Lung (tissue), 12 donors: ENCODE results near the gene PPP1R3F. TPM values are rescaled to one million over a fixed set of nuclear protein-coding genes. Genes with fewer than 3 reads are reported as not detected.
"Not testable (repeated sequence)": the region's sequence is repeated elsewhere in the genome, so short reads cannot be mapped to it uniquely, and the experiment has no call there.

ENCODE experiments used
- ATAC-seq: fragments of 200-7000 bp; cut with Tn5 transposase; one replicate; pipeline ENCODE4 v1.9.1; 2020; ENCODE audit warnings: moderate number of reproducible peaks; ENCODE audit not compliant: insufficient read depth, low FRiP score
- DNase-seq, 3 donors: peaks; one replicate each; pipeline ENCODE4 v3.0.0-alpha.2; 2013 to 2017
- H3K27ac ChIP-seq, 2 donors: one replicate each; pipeline ENCODE4 v1.5.1; 2013; ENCODE audit warnings: mild to moderate bottlenecking in 2 of 2, moderate library complexity in 2 of 2, control low read depth in 1 of 2, inconsistent platforms in 1 of 2, low read depth in 1 of 2, low read length in 1 of 2
- H3K27me3 ChIP-seq, 3 donors: one replicate each; pipeline ENCODE4 v1.5.1; 2013; ENCODE audit warnings: low read length in 2 of 3; ENCODE audit not compliant: control insufficient read depth in 3 of 3, insufficient read depth in 3 of 3
- H3K36me3 ChIP-seq, 4 donors: one replicate each; pipeline ENCODE4 v1.5.1; 2013; ENCODE audit warnings: low read length in 4 of 4, mild to moderate bottlenecking in 1 of 4, moderate library complexity in 1 of 4; ENCODE audit not compliant: control insufficient read depth in 4 of 4, insufficient read depth in 4 of 4
- H3K4me1 ChIP-seq, 5 donors: one replicate each; pipeline ENCODE4 v1.5.1; 2013; ENCODE audit warnings: low read length in 5 of 5, mild to moderate bottlenecking in 2 of 5, moderate library complexity in 1 of 5; ENCODE audit not compliant: control insufficient read depth in 5 of 5, insufficient read depth in 5 of 5
- H3K4me3 ChIP-seq: one replicate; pipeline ENCODE4 v1.5.1; 2013; ENCODE audit warnings: mild to moderate bottlenecking, control low read depth, moderate library complexity
- H3K9ac ChIP-seq, 2 donors: one replicate each; pipeline ENCODE4 v1.5.1; 2013; ENCODE audit warnings: low read length in 2 of 2, control low read depth in 1 of 2; ENCODE audit not compliant: insufficient read depth in 1 of 2
- H3K9me3 ChIP-seq, 4 donors: one replicate each; pipeline ENCODE4 v1.5.1; 2013; ENCODE audit warnings: low read length in 3 of 4, mild to moderate bottlenecking in 1 of 4, moderate library complexity in 1 of 4; ENCODE audit not compliant: control insufficient read depth in 4 of 4, insufficient read depth in 3 of 4
- WGBS, 2 donors: extraction: QIAGEN DNeasy Blood & Tissue Kit; methylation state at CpG; one replicate each; pipeline ENCODE4 v1.1.7; 2013; 5-methylcytosine and 5-hydroxymethylcytosine counted together
- polyA plus RNA-seq, 2 donors: library from polyadenylated mRNA; stranded (reverse); fragments of 200-250 nt; gene quantifications; one replicate each; pipeline ENCODE4 v1.2.1, GENCODE V29; 2013
- total RNA-seq, 2 donors: library from RNA; depleted of rRNA in 1 of 2; stranded (reverse); fragments of >200 nt in 1 of 2; gene quantifications; one replicate each; pipeline ENCODE4 v1.2.1, GENCODE V29; 2014 to 2021
- TF ChIP-seq, protein P1 (sequence below): IDR thresholded peaks from 2 replicates; pipeline ENCODE4 v1.5.1; 2012; ENCODE audit warnings: mild to moderate bottlenecking; ENCODE audit errors: control extremely low read depth, extremely low read depth
- donor health status: control.
- donor health status: control.
- donor health status: Bipolar disorder and iron deficiency.
- donor health status: healthy.
- donor health status: DM: yes; HTN: yes; CAD: no.

PPP1R3F gene
- total and polyA plus RNA-seq, 4 donors: 2.0 to 7.6 (median 4.4) TPM

DNA sequence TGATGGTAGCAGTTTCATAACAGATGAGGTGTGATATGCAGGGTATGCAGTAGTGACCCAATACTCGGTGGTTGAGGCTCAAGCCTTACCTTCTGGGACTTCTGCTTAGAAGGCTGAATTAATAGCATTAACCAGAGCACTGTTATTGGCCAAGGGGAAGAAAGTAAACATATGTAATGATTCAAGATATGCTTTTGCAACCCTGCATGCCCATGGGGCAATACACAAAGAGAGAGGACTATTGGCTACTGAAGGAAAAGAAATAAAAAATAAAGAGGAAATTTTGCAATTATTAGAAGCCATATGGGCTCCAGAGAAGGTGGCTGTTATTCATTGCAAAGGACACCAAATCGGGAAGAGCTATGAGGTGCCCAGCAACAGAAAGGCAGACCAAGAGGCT lies 42.6 kb downstream of the PPP1R3F start:
- no peak overlapping the region for H3K4me3 ChIP-seq
- ATAC-seq (no peak), DNase-seq (no peak)
- peaks cover 0 to 3% (median 0%) of the 10 kb centered on the region in 3 donors for H3K27me3 ChIP-seq
- peaks cover 0 to 2% (median 0%) of the 10 kb centered on the region in 5 donors for H3K4me1 ChIP-seq
- TF ChIP-seq, protein P1, sequence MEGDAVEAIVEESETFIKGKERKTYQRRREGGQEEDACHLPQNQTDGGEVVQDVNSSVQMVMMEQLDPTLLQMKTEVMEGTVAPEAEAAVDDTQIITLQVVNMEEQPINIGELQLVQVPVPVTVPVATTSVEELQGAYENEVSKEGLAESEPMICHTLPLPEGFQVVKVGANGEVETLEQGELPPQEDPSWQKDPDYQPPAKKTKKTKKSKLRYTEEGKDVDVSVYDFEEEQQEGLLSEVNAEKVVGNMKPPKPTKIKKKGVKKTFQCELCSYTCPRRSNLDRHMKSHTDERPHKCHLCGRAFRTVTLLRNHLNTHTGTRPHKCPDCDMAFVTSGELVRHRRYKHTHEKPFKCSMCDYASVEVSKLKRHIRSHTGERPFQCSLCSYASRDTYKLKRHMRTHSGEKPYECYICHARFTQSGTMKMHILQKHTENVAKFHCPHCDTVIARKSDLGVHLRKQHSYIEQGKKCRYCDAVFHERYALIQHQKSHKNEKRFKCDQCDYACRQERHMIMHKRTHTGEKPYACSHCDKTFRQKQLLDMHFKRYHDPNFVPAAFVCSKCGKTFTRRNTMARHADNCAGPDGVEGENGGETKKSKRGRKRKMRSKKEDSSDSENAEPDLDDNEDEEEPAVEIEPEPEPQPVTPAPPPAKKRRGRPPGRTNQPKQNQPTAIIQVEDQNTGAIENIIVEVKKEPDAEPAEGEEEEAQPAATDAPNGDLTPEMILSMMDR: no peak
- no peak overlapping the region for H3K27ac ChIP-seq
- H3K9ac ChIP-seq: no peak overlapping the region
- no peaks in the 10 kb centered on the region for H3K36me3 ChIP-seq
- no peaks in the 10 kb centered on the region for H3K9me3 ChIP-seq
- WGBS, 2 donors: 18 to 56% methylated on average over 2 of the region's 2 CpGs

DNA sequence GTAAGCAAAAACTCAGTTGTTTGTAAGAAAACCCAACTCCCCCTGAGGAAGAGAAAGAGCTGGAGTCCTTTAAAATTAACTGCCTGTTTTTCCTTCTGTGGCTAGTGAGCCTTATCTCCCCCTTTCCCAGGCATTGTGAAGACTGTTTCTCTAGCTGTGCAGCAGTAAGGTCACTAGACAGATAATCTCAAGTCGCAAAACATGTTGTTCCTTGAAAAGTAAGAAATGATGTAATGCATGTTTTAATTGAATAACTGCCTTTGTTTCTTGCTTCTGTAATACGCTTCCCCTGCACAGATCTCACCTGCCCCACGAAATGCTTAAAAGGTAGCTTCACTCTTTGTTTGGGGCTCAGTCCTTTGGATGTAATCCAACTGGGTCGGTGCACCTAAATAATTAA lies 46.5 kb downstream of the PPP1R3F start:
- no peak overlapping the region for H3K9ac ChIP-seq
- H3K36me3 ChIP-seq: no peaks in the 10 kb centered on the region
- no peak overlapping the region for H3K27ac ChIP-seq
- no peak for DNase-seq
- no peak for ATAC-seq
- TF ChIP-seq, protein P1: no peak
- no peaks in the 10 kb centered on the region for H3K9me3 ChIP-seq
- 60 to 82% methylated on average over 4 of the region's 4 CpGs for WGBS, 2 donors
- no peaks in the 10 kb centered on the region for H3K4me1 ChIP-seq
- no peak overlapping the region for H3K4me3 ChIP-seq
- H3K27me3 ChIP-seq: peaks cover 0 to 3% (median 0%) of the 10 kb centered on the region in 3 donors

DNA sequence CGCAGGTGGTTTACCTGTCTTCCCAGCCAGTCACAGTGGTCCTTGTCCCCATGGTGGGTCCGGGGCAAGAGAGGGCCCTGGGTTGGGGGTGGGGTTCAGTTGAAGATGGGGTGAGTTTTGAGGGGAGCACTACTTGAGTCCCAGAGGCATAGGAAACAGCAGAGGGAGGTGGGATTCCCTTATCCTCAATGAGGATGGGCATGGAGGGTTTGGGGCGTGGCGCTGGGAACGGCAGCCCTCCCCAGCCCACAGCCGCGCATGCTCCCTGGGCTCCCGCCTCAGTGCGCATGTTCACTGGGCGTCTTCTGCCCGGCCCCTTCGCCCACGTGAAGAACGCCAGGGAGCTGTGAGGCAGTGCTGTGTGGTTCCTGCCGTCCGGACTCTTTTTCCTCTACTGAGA lies 52.1 kb downstream of the PPP1R3F start, which contains the start of gene GAGE12J:
GAGE12J (plus strand) TSS at position 301 of the 400 bp plus-strand sequence. CDS start 1,157 bp downstream, outside the sequence.
- not testable (repeated sequence) for H3K36me3 ChIP-seq, H3K9me3 ChIP-seq, H3K9ac ChIP-seq, H3K4me1 ChIP-seq, H3K4me3 ChIP-seq, DNase-seq, H3K27me3 ChIP-seq, ATAC-seq, H3K27ac ChIP-seq
- 90% methylated on average over 2 of the region's 16 CpGs; no CpG with 5 or more reads in 1 of the 2 donors for whole genome bisulfite sequencing, 2 donors

DNA sequence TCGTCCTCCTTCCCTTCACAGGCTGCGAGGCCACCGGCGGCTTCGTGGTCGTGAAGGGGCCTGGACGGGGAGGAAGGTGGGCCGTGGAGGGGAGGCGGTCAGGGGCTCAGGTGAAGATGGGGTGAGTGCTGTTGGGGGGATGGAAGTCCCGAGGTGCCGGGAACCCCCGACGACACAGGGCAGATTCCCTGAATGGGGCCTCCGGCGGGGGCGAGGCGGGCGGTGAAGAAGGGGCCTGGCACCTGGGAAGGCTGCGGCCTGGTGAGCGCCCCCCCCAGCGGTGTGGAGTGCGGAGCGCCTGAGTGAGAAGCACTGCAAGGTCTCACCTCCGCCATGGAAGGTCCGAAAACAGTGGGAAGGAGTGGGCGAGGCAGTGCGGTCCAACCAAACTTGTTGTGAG lies 52.7 kb downstream of the PPP1R3F start:
- WGBS, 2 donors: no CpG with 5 or more reads among the region's 27 CpGs
- H3K4me3 ChIP-seq, DNase-seq, H3K4me1 ChIP-seq, H3K36me3 ChIP-seq, H3K27ac ChIP-seq, H3K9me3 ChIP-seq, ATAC-seq, H3K9ac ChIP-seq, H3K27me3 ChIP-seq: not testable (repeated sequence)

DNA sequence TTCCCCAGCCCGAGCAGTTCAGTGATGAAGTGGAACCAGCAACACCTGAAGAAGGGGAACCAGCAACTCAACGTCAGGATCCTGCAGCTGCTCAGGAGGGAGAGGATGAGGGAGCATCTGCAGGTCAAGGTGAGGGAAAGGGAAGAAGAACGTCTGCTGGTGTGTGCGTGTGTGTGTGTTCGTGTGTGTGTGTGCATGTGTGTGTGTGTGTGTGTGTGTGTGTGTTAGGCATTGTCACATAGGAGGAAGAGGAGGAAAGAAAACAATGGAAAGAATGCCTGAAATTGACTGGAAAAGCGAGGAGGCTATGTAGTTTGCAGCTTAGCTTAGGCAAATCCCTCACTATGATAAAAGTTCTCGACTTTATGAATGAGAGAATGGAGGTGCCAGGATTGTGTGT lies 54.1 kb downstream of the PPP1R3F start:
- not testable (repeated sequence) for H3K9me3 ChIP-seq, H3K36me3 ChIP-seq, DNase-seq, ATAC-seq, H3K27ac ChIP-seq, H3K9ac ChIP-seq, H3K27me3 ChIP-seq, H3K4me1 ChIP-seq, H3K4me3 ChIP-seq
- WGBS, 2 donors: 58% methylated on average over 4 of the region's 7 CpGs; no CpG with 5 or more reads in 1 of the 2 donors

DNA sequence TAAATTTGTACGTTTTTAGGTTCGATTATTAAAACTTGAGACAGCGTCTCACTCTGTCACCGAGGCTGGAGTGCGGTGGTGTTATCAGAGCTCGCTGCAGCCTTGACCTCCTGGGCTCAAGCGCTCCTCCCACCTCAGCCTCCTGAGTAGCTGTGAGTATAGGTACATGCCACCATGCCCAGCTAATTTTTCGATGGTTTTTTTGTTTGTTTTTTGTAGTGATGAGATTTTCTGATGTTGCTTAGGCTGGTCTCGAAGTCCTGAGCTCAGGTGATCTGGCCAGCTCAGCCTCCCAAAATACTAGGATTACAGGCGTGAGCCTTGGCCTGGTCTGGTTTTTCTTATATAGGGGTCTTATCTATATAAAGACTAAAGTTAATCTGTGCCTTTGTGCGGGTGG lies 60.8 kb downstream of the PPP1R3F start:
- WGBS, 2 donors: 87 to 88% methylated on average over 3 of the region's 11 CpGs
- not testable (repeated sequence) for H3K36me3 ChIP-seq, H3K9me3 ChIP-seq, H3K9ac ChIP-seq, DNase-seq, H3K4me1 ChIP-seq, H3K4me3 ChIP-seq, H3K27ac ChIP-seq, H3K27me3 ChIP-seq, ATAC-seq

DNA sequence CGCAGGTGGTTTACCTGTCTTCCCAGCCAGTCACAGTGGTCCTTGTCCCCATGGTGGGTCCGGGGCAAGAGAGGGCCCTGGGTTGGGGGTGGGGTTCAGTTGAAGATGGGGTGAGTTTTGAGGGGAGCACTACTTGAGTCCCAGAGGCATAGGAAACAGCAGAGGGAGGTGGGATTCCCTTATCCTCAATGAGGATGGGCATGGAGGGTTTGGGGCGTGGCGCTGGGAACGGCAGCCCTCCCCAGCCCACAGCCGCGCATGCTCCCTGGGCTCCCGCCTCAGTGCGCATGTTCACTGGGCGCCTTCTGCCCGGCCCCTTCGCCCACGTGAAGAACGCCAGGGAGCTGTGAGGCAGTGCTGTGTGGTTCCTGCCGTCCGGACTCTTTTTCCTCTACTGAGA lies 61.7 kb downstream of the PPP1R3F start, which contains the start of gene GAGE13:
GAGE13 (plus strand) TSS at position 301 of the 400 bp plus-strand sequence. CDS start 1,156 bp downstream, outside the sequence.
- not testable (repeated sequence) for ATAC-seq, H3K9me3 ChIP-seq, H3K27ac ChIP-seq, H3K4me1 ChIP-seq, DNase-seq, H3K27me3 ChIP-seq, H3K9ac ChIP-seq, H3K36me3 ChIP-seq, H3K4me3 ChIP-seq
- no CpG with 5 or more reads among the region's 16 CpGs for WGBS, 2 donors
